Measurements from ENCODE around the gene PHF21A.

PHF21A gene

DNA sequence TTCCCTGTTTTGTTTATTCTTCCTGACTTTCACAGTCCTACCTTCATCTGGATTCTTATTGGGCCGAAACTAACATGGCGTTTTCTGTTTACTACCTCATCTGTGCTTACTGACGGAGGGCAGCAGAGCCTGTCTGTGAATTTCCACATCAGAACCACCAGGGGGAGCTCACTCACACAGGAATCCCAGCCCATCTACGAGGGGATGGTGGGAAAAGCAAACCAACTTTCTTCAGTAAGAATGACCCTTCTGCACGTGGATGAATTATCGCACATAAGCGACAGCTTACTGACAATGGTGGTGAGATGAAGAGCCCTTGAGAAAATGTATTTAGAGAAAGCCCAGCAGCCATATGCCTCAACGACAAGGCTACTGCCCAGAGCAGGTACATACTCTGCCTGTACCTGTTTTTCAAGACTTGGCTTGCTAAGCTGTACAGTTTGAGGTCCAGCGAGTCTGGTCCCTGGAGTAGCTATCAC, 156.3 kb downstream of the PHF21A start:
- TF ChIP-seq EZH2 (IDR thresholded peaks at IDR 0.05; ENCODE audit: borderline replicate concordance, low read length): no peak
- TF ChIP-seq, protein P1, sequence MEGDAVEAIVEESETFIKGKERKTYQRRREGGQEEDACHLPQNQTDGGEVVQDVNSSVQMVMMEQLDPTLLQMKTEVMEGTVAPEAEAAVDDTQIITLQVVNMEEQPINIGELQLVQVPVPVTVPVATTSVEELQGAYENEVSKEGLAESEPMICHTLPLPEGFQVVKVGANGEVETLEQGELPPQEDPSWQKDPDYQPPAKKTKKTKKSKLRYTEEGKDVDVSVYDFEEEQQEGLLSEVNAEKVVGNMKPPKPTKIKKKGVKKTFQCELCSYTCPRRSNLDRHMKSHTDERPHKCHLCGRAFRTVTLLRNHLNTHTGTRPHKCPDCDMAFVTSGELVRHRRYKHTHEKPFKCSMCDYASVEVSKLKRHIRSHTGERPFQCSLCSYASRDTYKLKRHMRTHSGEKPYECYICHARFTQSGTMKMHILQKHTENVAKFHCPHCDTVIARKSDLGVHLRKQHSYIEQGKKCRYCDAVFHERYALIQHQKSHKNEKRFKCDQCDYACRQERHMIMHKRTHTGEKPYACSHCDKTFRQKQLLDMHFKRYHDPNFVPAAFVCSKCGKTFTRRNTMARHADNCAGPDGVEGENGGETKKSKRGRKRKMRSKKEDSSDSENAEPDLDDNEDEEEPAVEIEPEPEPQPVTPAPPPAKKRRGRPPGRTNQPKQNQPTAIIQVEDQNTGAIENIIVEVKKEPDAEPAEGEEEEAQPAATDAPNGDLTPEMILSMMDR (IDR thresholded peaks at IDR 0.05; ENCODE audit: low read length): peak; percentile 96

DNA sequence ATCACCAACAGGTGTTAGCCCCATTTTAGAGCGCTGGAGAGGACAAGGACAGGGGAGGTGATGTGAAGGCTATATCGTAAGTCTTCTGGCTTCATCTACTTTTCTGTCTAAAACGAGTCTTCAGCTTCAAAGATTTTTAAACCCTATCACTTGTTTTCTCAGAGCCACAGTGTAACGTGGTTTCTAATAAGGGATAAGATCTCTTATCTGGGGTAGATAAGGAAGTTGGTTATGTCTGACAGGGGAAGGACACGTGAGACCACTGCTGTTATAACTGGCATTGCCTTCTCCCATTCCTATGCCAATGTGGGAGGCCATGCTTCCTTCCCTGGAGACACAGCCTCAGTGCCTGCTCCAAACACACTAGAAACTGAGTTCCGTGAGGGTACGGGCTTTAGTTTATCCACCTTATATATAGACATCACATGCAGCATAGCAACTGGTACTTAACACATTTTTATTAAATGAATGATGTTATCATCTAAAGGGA, 159.5 kb downstream of the PHF21A start:
- H3K27me3 ChIP-seq (ENCODE audit: insufficient read depth, low read length): no peaks in the 10 kb centered on the region
- no peak overlapping the region for H3K9ac ChIP-seq (ENCODE audit: low read length)
- no peak for TF ChIP-seq EZH2 (IDR thresholded peaks at IDR 0.05; ENCODE audit: borderline replicate concordance, low read length)
- TF ChIP-seq, protein P1 (IDR thresholded peaks at IDR 0.05; ENCODE audit: low read length): no peak
- peaks cover 25% of the 10 kb centered on the region for H3K36me3 ChIP-seq (ENCODE audit: insufficient read depth, low read length)
- H3F3A ChIP-seq (ENCODE audit: insufficient read depth, low read length): no peaks in the 10 kb centered on the region
- no peak overlapping the region for H3K4me2 ChIP-seq (ENCODE audit: low read length)
- H3K4me3 ChIP-seq (ENCODE audit: low read depth, low read length, poor library complexity, severe bottlenecking): no peak overlapping the region
- no peaks in the 10 kb centered on the region for H3K9me2 ChIP-seq (ENCODE audit: low read depth, low read length)
- peaks cover 4% of the 10 kb centered on the region; the same call in 1 of the 2 replicates for H3K9me3 ChIP-seq (ENCODE audit: low read length)
- H3K27ac ChIP-seq (ENCODE audit: low read depth, low read length, poor library complexity, severe bottlenecking): no peak overlapping the region
- no peaks in the 10 kb centered on the region for H4K20me1 ChIP-seq (ENCODE audit: insufficient read depth, low read length)
- H3K79me2 ChIP-seq (ENCODE audit: insufficient read depth, low read length): no peaks in the 10 kb centered on the region
- peaks cover 8% of the 10 kb centered on the region for H3K4me1 ChIP-seq (ENCODE audit: insufficient read depth, low read length, severe bottlenecking)
- H2AFZ ChIP-seq (ENCODE audit: low read length): no peak overlapping the region

More for the DNA sequence above, 156.3 kb downstream of the PHF21A start:
- Histone ChIP-seq H3F3A (ENCODE audit: insufficient read depth, low read length) (no peaks in the 10 kb centered on the region), H4K20me1 (ENCODE audit: insufficient read depth, low read length) (no peaks in the 10 kb centered on the region), H3K9me2 (ENCODE audit: low read depth, low read length) (no peaks in the 10 kb centered on the region), H3K9ac (ENCODE audit: low read length) (0 out of 2 replicates have a peak overlapping the region, but pooled peaks have one; percentile 23), H3K27me3 (ENCODE audit: insufficient read depth, low read length) (no peaks in the 10 kb centered on the region), H3K9me3 (ENCODE audit: low read length) (peaks cover 3% of the 10 kb centered on the region; the same call in 1 of the 2 replicates), H3K4me2 (ENCODE audit: low read length) (no peak overlapping the region), H2AFZ (ENCODE audit: low read length) (no peak overlapping the region), H3K4me3 (ENCODE audit: low read depth, low read length, poor library complexity, severe bottlenecking) (no peak overlapping the region), H3K79me2 (ENCODE audit: insufficient read depth, low read length) (no peaks in the 10 kb centered on the region), H3K27ac (ENCODE audit: low read depth, low read length, poor library complexity, severe bottlenecking) (no peak overlapping the region), H3K4me1 (ENCODE audit: insufficient read depth, low read length, severe bottlenecking) (peaks cover 8% of the 10 kb centered on the region), H3K36me3 (ENCODE audit: insufficient read depth, low read length) (peaks cover 40% of the 10 kb centered on the region)

DNA sequence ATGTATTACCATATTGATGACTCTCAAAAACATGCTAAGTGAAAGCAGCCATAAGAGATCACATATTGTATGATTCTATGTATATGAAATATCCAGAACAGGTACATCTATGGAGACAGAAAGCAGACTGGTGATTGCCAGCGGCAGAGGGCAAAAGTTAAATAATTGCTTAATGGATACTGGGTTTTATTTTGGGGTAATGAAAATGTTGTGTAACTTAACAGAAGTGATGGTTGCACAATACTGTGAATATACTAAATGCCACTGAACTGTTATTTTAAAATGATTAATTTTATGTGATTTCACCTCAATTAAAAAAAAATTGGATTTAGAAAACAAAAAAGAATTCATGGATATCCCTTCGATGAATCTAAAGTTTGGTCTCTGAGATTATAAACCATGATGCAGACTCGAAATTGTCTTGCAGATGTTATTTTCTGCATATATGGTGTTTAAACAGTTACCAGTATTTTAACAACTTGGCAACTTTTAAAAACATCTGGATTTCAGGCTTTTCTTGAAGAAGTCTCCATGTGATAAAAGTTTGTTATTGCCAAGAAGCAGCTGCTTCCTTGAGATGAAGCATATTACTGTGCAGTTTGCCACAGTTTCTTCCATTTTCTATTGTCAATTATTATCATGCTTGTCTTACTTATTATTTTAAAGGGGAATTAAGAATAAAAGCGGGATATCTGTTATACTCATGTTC, 160.7 kb downstream of the PHF21A start:
- Histone ChIP-seq H3K4me1 (ENCODE audit: insufficient read depth, low read length, severe bottlenecking) (peaks cover 8% of the 10 kb centered on the region), H3F3A (ENCODE audit: insufficient read depth, low read length) (no peaks in the 10 kb centered on the region), H3K79me2 (ENCODE audit: insufficient read depth, low read length) (no peaks in the 10 kb centered on the region), H2AFZ (ENCODE audit: low read length) (no peak overlapping the region), H3K36me3 (ENCODE audit: insufficient read depth, low read length) (peaks cover 25% of the 10 kb centered on the region), H3K4me2 (ENCODE audit: low read length) (no peak overlapping the region), H3K4me3 (ENCODE audit: low read depth, low read length, poor library complexity, severe bottlenecking) (no peak overlapping the region), H3K9me3 (ENCODE audit: low read length) (peaks cover 4% of the 10 kb centered on the region; the same call in 1 of the 2 replicates), H3K9ac (ENCODE audit: low read length) (no peak overlapping the region), H4K20me1 (ENCODE audit: insufficient read depth, low read length) (no peaks in the 10 kb centered on the region), H3K27me3 (ENCODE audit: insufficient read depth, low read length) (no peaks in the 10 kb centered on the region), H3K9me2 (ENCODE audit: low read depth, low read length) (no peaks in the 10 kb centered on the region), H3K27ac (ENCODE audit: low read depth, low read length, poor library complexity, severe bottlenecking) (no peak overlapping the region)
- TF ChIP-seq, protein P1 (IDR thresholded peaks at IDR 0.05; ENCODE audit: low read length): no peak
- TF ChIP-seq EZH2 (IDR thresholded peaks at IDR 0.05; ENCODE audit: borderline replicate concordance, low read length): no peak

All from OCI-LY1 (cell line).